ENCODE measurements around the gene COPS7B. TPM values are rescaled to one million over a fixed set of nuclear protein-coding genes. Genes with fewer than 3 reads are reported as not detected.

COPS7B gene
- total and polyA plus RNA-seq, 2 donors, result 32.1 to 33.2 TPM

DNA sequence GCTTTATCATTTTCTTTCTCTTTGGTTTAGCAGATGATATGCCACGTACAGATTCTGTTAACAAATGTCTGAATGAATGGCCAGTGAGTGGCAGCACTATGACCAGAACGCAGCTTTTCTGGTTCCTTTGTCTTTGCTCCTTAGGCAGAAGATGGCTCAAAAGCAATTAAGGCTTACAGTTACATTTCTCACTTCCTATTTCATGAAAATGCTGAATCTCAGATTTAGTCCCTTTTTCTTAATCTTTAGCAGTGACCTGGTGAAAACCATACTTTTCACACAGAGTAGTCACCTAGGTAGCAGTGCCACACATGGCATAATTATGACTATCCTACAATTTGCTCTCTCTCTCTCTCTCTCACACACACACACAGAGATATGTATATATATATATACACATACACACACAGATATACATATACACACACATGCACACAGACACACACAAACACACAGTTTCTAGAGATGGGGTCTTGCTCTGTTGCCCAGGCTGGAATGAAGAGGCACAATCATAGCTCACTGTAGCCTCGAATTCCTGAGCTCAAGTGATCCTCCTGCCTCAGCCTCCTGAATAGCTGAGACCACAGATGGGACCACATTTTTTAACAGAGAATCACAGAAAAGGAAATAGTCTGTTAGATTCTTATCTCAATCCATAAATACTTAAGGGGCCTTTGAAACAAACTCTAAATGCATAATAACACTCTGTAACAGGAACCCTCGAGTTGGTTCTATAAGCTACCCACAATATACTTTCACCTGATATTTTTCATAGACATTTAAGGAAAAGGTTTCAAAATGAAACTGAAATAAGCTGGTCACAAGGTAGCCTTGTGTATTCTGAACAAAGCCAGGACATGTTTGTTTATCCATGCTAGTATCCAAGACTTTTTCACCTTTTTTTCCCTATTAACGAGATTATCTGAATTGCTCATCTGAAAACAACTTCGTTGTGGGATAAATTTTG is 16.8 kb upstream of the COPS7B start:
- Histone ChIP-seq H3K4me3 (ENCODE audit: low read depth, low read length) (no peak overlapping the region), H3K36me3 (ENCODE audit: insufficient read depth) (peaks cover 2% of the 10 kb centered on the region), H3K27ac (ENCODE audit: low read depth) (no peak overlapping the region), H3K4me1 (ENCODE audit: insufficient read depth) (no peaks in the 10 kb centered on the region)
- 81% methylated on average over 6 of the region's 6 CpGs for WGBS
- no peak for DNase-seq (ENCODE audit: extremely low spot score)

DNA sequence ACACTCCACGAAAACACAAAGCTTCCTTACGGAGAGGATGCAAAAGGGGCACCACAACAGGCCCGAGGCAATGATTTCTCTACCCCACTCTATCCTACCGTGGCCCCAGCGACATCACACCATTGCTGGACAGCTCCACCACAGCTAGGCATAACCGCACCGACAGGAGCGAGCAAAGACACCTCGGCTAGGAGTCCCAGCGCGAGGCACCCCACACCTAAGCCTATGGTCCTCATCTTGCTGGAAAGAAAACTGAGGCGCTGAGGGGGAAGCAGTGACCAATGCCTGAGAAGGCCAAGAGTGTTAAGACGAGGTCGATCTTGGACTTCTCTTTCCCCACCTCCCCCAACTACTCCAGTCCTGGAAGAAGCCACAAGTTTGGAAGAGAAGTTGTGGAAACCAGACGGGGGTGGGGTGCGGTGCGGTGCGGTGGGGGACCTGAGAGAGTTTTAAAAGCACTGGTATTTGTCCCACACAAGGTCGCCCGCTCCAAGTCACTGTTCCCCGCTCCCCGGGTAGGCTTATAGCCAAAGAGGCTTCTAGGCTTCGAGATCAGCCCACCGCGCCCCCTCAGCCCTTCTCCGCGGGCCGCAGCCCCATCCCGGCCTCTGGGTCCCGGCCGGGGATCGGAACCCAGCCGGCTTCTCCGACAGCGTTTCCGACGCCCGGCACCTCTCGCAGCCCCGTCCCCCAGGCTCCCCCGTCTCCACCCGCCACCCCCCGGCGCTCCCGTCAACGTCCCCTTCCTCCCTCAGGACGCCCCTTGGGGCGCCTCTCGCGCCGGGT is 5.9 kb upstream of the COPS7B start:
- Histone ChIP-seq H3K36me3 (ENCODE audit: insufficient read depth) (no peaks in the 10 kb centered on the region), H3K27ac (ENCODE audit: low read depth) (no peak overlapping the region), H3K4me1 (ENCODE audit: insufficient read depth) (peaks cover 3% of the 10 kb centered on the region), H3K4me3 (ENCODE audit: low read depth, low read length) (peak overlapping the region; percentile 88)
- no peak for DNase-seq (ENCODE audit: extremely low spot score)
- 7% methylated on average over 51 of the region's 51 CpGs for WGBS

DNA sequence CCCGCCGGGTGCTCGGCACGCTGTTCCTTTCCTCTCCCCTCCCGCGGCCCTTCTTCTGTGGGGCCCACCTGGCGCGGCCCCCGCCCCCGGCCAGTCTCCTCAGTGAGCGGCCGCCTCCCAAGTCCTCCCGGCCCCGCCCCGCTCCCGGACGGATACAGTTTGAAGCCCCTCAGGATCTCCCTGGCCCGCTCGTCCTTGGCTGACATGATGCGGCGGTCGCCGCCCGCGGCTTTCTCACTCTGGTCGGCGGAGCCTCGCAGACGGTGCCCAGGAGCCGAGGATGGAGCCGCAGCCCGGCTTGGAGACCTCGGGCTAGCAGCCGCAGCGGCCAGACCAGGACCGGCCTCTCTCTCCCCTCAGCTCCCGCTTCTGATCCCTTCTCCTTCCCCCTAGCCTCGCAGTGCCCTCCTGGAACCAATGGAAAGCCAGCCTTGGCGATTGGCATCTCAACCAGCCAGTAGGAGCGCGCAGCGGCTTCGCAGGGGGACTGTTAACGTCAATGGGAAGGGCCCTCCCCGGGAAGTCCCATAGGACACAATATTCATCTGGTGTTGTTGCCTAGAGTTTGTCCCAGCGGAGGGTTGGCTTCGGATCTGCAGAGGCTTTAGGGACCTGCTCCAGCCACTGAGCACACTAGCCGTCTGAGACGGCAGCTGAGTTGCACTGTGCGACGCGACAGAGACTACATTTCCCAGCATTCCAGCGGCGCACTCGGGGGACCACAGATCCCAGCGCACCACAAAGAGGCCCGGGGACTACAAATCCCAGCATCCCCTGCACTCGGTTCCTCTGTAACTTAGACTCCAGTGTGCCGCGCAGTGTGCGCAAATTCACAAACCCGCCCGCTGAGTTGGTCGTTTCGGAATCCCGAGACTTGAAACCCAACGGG is 5.1 kb upstream of the COPS7B start, which contains the start of gene PDE6D:
Gene PDE6D (minus strand): TSS at position 374 of the 889 bp plus-strand sequence. CDS start 168 bp downstream, at position 206.
- under 1% methylated on average over 67 of the region's 67 CpGs for WGBS

DNA sequence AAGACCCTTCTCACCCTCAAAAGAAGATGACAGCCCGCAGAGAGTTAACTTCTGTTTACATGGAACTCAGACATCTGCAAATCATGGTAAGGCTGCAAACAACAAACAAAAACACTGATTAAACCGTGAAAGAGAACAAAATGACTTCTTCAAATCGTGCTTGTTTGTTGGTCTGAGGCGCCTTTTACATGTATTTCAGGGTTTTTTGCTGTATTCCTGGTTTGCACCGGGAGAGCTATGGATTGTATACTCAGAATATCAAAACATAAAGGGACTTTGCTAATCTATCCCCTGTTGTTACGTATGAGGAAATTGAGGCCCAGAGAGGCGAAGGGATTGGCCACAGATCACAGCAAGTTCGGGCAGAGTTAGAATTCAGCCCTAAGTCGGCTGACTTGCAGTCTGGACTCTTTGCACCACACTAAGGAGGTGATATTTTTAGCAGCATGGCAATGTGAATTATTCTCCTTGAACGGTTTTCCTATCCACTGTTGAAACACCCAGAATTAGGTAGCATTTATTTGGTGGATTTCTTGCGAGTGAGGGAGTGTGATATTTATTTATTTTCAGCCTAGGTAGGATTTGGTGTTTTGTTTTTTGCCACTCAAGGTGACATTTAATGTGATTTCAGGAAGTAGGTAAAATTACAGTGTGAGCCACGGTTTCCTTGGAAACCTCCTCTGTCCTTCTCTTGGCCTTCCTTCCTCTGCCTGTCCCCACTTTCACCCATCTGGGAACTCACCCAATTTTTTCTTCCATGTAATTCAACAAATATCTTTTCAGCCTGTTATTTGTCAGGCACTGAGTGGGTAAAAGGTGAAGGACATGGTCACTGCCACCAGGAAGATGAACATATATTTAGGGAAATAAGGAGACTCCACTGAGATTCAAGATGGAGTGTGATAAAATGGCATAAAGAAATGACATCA is 4.2 kb upstream of the COPS7B start:
- no peaks in the 10 kb centered on the region for H3K36me3 ChIP-seq (ENCODE audit: insufficient read depth)
- H3K27ac ChIP-seq (ENCODE audit: low read depth), result peak overlapping the region; percentile 43
- DNase-seq (ENCODE audit: extremely low spot score), result no peak
- peak overlapping the region; percentile 88 for H3K4me3 ChIP-seq (ENCODE audit: low read depth, low read length)
- H3K4me1 ChIP-seq (ENCODE audit: insufficient read depth), result peaks cover 5% of the 10 kb centered on the region
- 4% methylated on average over 12 of the region's 12 CpGs for WGBS

More for the DNA sequence above, 5.1 kb upstream of the COPS7B start, which contains the start of gene PDE6D:
- Histone ChIP-seq H3K36me3 (ENCODE audit: insufficient read depth) (no peaks in the 10 kb centered on the region), H3K4me3 (ENCODE audit: low read depth, low read length) (peak within 1 kb of the TSS; percentile 88), H3K27ac (ENCODE audit: low read depth) (peak within 1 kb of the TSS; percentile 62), H3K4me1 (ENCODE audit: insufficient read depth) (peaks cover 5% of the 10 kb centered on the region)
- peak; percentile 96 for DNase-seq (ENCODE audit: extremely low spot score)

DNA sequence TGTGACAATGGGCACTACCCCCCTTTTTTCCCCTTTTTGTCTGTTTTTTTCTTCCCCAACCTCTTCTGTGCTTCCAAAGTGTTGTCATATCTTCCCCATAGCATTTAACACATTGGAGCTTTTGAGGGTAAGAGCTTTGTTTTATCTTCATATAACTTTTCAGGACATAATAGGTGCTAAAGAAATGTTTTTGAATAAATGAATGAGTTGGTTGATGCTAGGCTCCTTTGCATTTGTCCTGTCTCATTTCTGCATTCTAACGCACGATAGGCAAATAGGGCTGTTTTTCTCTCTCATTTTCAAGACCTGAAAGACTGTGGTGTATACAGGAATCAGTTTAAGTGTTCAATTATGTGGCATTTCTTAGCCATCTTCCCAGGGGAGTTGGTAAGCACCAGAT is 832 bp upstream of the COPS7B start:
- no peak overlapping the region for H3K27ac ChIP-seq (ENCODE audit: low read depth)
- 88% methylated on average over 2 of the region's 2 CpGs for WGBS
- no peaks in the 10 kb centered on the region for H3K36me3 ChIP-seq (ENCODE audit: insufficient read depth)
- peaks cover 5% of the 10 kb centered on the region for H3K4me1 ChIP-seq (ENCODE audit: insufficient read depth)
- no peak for DNase-seq (ENCODE audit: extremely low spot score)
- no peak overlapping the region for H3K4me3 ChIP-seq (ENCODE audit: low read depth, low read length)

DNA sequence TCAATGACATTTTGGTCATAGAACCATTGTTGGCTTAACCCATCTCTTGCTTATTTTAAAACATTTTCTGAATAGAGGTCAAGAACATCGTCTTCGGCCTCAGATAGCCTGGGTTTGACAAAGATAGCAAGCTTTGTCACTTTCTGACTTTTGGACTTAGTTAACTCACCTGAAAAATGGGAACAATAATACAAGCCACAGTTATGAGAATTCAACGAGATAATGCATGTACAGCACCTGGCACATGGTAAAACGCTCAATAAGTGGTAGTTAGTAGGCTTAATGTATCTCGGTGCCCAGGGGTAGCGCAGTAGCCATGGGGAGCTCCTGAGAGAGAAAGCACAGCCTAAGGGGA is 446 bp upstream of the COPS7B start:
- 38% methylated on average over 6 of the region's 6 CpGs for WGBS
- peak overlapping the region; percentile 14 for H3K27ac ChIP-seq (ENCODE audit: low read depth)

DNA sequence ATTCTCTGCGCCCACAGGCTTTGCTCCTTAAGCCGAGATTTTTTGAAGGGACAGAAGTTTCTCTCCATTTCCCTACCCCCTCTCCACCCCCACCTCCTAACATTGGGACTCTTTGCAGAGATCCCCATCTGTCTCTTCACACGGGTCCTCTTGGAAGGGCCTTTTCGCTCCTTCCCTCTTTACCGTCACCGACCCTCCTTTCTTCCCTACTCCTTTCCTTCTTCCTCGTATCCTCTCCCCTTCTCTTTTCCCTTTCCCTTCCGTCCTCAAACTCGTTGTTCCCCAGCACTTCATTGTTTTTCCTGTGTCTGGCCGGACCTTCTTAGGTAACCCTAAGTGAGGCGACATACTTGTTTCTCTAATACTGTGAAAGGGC is 660 bp downstream of the COPS7B start:
- 8% methylated on average over 11 of the region's 11 CpGs for WGBS
- no peak for DNase-seq (ENCODE audit: extremely low spot score)
- Histone ChIP-seq H3K4me3 (ENCODE audit: low read depth, low read length) (peak overlapping the region; percentile 99), H3K27ac (ENCODE audit: low read depth) (no peak overlapping the region), H3K4me1 (ENCODE audit: insufficient read depth) (peaks cover 5% of the 10 kb centered on the region), H3K36me3 (ENCODE audit: insufficient read depth) (no peaks in the 10 kb centered on the region)

More for the DNA sequence above, 446 bp upstream of the COPS7B start:
- peaks cover 5% of the 10 kb centered on the region for H3K4me1 ChIP-seq (ENCODE audit: insufficient read depth)
- no peaks in the 10 kb centered on the region for H3K36me3 ChIP-seq (ENCODE audit: insufficient read depth)
- DNase-seq (ENCODE audit: extremely low spot score), result no peak
- H3K4me3 ChIP-seq (ENCODE audit: low read depth, low read length), result peak overlapping the region; percentile 99

DNA sequence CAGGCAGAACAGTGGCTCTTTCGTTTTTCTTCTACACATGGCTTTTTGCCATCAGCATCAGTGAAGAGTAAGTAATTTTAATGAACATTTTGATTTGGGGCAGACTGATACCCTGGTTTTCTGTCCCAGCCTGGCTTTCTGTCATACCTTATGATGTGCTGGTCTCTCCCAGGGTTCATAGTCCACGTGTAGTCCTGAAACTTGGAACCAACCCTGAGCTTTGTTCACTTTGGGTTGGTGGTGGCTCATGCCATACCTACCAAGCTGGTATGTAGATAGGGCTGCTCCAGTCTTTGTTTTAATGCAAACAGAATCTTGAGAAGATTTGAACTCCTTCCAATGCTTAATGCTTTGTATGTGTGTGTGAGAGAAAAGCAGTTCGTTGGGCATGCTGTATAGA is 4.9 kb downstream of the COPS7B start:
- no peak overlapping the region for H3K4me3 ChIP-seq (ENCODE audit: low read depth, low read length)
- H3K36me3 ChIP-seq (ENCODE audit: insufficient read depth), result no peaks in the 10 kb centered on the region
- no peak overlapping the region for H3K27ac ChIP-seq (ENCODE audit: low read depth)
- DNase-seq (ENCODE audit: extremely low spot score), result no peak
- no peaks in the 10 kb centered on the region for H3K4me1 ChIP-seq (ENCODE audit: insufficient read depth)
- WGBS, result 73% methylated on average over 3 of the region's 3 CpGs

DNA sequence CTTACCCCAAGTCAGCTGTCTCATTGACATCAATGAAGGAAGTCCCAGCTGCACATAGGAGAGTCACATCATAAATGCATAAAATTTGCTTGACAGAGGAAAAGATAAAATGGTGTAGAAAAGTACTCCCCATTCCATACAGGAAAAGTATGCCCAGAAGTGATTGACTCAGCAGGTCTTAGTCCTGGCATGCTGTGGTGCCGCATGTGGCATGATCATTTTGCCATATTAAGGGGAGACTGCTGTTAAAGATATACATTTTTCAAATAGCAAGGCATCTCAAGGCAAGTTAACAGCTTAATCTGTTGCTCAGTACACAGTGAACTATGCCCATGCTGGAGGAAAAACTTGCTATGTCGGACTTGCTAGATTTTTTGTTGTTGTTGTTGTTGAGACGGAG is 8.1 kb downstream of the COPS7B start:
- 96% methylated on average over 3 of the region's 3 CpGs for WGBS
- H3K4me3 ChIP-seq (ENCODE audit: low read depth, low read length), result no peak overlapping the region

DNA sequence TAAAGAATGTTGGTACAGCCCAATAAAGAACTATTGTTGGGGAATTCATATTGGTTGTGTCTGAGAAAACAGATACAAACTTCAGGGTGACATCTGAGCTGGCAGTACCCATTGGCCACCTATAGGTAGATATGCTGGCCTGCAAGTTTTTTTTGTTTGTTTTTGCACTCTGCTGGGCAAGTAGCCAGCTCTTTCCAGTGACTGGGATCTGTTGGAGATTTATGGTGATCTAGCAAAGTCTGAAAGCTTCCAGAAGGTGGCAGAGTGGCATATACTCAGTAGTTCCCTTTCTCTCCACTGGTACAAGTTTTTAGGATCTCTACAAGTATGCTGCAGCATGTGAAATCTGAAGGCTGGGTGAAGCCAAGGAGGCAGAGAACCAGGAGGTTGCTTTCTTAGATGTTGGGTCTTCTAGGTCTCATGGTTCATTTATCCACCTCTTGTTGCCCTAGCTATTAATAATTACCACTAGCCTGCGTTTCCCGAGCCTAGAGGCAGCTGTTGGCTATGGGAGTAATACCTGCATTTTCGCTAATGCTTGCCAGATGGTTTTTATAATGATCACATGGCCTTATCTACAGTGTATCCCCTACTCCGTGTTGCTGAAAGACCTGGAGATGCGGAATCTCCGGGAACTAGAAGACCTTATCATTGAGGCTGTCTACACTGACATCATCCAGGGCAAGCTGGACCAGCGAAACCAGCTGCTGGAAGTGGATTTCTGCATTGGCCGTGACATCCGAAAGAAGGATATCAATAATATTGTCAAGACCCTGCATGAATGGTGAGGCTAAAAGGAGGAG is 9.5 kb downstream of the COPS7B start:
- Histone ChIP-seq H3K4me1 (ENCODE audit: insufficient read depth) (no peaks in the 10 kb centered on the region), H3K36me3 (ENCODE audit: insufficient read depth) (peaks cover 6% of the 10 kb centered on the region), H3K4me3 (ENCODE audit: low read depth, low read length) (no peak overlapping the region), H3K27ac (ENCODE audit: low read depth) (no peak overlapping the region)
- WGBS, result 61% methylated on average over 9 of the region's 9 CpGs
- DNase-seq (ENCODE audit: extremely low spot score), result no peak

More for the DNA sequence above, 8.1 kb downstream of the COPS7B start:
- Histone ChIP-seq H3K27ac (ENCODE audit: low read depth) (no peak overlapping the region), H3K4me1 (ENCODE audit: insufficient read depth) (no peaks in the 10 kb centered on the region), H3K36me3 (ENCODE audit: insufficient read depth) (peaks cover 6% of the 10 kb centered on the region)
- DNase-seq (ENCODE audit: extremely low spot score), result no peak

DNA sequence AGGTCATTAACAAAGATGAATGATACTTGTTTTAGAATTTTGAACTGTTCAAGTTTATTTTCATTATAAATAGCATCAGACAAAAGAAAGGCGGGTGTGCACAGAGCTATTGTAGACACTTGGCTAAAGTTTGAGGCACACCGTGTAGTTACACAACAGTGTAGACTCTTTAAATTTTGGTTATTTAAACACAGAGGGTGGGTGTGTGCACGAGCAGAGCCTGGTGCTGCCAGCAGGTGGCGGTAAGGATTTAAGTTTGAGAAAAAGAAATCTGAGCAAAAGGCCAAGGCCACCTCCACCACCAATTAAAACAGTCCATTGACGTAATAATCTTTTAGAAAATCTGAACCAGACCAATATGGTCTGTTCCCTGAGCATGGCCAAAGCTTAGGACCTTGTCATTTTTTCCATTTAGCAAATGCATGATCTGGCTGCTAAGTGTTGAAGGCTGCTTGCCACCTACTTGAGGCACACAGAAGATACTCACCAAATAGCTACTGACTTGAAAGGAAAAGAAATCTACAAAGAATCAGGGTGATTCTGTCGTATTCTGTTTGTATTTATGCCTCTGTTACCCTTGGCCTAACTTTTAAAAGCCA is 14.3 kb downstream of the COPS7B start:
- no peak overlapping the region for H3K4me3 ChIP-seq (ENCODE audit: low read depth, low read length)
- H3K27ac ChIP-seq (ENCODE audit: low read depth), result no peak overlapping the region
- WGBS, result 54% methylated on average over 6 of the region's 6 CpGs
- no peaks in the 10 kb centered on the region for H3K4me1 ChIP-seq (ENCODE audit: insufficient read depth)
- peaks cover 6% of the 10 kb centered on the region for H3K36me3 ChIP-seq (ENCODE audit: insufficient read depth)
- DNase-seq (ENCODE audit: extremely low spot score), result no peak

Data from urinary bladder (tissue), 4 donors.